IPS-18a (cell line): Measurements from ENCODE around the gene TKT.

Source experiments
- H3K27ac ChIP-seq: one replicate; pipeline ENCODE4 v1.5.1; 2013; ENCODE audit warnings: low read length
- H3K27me3 ChIP-seq: one replicate; pipeline ENCODE4 v1.6.1; 2013; ENCODE audit warnings: mild to moderate bottlenecking, low read length; ENCODE audit not compliant: control insufficient read depth, insufficient read depth
- H3K36me3 ChIP-seq: one replicate; pipeline ENCODE4 v1.6.1; 2013; ENCODE audit warnings: low read depth, low read length; ENCODE audit not compliant: control insufficient read depth
- H3K4me1 ChIP-seq: one replicate; pipeline ENCODE4 v1.6.1; 2013; ENCODE audit warnings: low read depth, low read length; ENCODE audit not compliant: control insufficient read depth
- H3K4me3 ChIP-seq: one replicate; pipeline ENCODE4 v1.5.1; 2013; ENCODE audit warnings: low read length
- H3K9ac ChIP-seq: one replicate; pipeline ENCODE4 v1.6.1; 2013; ENCODE audit warnings: mild to moderate bottlenecking, low read length, moderate library complexity
- H3K9me3 ChIP-seq: one replicate; pipeline ENCODE4 v1.6.1; 2013; ENCODE audit warnings: low read depth, low read length; ENCODE audit not compliant: control insufficient read depth

TKT gene

DNA sequence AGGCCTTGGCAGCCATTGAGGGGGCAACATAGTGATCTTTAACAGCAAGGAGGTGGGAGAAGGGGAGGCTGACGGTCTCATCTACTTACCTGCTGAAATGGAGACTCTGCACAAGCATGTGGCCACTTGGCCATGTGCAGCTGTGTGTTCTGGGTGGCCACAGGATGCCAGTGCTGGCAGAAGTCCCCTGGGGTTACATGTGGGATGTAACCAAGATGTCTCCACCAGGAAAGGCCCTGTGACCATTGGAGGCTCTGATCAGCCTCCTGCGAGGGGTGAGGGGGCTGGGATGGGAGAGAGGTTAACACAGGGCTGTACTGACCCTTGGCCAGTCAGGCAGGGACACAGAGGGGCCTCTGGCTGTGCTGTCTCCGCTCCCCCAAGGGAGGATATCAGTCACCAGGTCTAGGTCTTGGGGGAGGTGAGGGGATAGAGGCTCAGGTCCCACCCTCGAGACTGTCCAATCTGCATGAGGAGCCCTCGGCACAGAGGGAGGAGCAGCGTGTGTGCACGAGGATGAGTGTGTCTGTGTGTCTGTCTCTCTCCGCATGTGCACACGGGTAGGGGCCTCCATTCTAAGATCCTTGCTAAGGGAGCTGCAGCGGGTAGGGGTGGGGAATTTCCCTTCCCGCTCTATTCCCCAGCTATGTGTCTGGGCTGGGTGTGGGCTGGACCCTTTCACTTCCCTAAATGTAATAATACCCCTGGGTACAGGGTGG is 75.4 kb downstream of the TKT start:
- H3K27me3 ChIP-seq: no peaks in the 10 kb centered on the region
- H3K9ac ChIP-seq: no peak overlapping the region
- H3K4me3 ChIP-seq: no peak overlapping the region
- H3K4me1 ChIP-seq: no peaks in the 10 kb centered on the region
- no peak overlapping the region for H3K27ac ChIP-seq
- H3K36me3 ChIP-seq: peaks cover 9% of the 10 kb centered on the region
- H3K9me3 ChIP-seq: no peaks in the 10 kb centered on the region

DNA sequence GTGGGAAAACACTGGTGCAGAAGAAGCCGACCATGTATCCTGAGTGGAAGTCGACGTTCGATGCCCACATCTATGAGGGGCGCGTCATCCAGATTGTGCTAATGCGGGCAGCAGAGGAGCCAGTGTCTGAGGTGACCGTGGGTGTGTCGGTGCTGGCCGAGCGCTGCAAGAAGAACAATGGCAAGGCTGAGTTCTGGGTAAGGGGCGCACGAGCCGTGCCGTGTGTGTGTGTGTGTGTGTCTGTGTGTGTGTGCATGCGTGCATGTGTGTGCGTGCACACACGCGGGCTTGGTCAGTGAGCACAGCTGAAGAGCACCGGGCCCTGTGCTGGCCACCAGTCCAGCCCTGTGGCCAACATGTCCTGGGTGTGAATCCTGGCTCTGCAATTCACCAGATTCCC is 76.2 kb downstream of the TKT start:
- Histone ChIP-seq H3K27me3 (no peaks in the 10 kb centered on the region), H3K36me3 (peaks cover 9% of the 10 kb centered on the region), H3K4me1 (no peaks in the 10 kb centered on the region), H3K9ac (no peak overlapping the region), H3K4me3 (no peak overlapping the region), H3K9me3 (no peaks in the 10 kb centered on the region), H3K27ac (no peak overlapping the region)

DNA sequence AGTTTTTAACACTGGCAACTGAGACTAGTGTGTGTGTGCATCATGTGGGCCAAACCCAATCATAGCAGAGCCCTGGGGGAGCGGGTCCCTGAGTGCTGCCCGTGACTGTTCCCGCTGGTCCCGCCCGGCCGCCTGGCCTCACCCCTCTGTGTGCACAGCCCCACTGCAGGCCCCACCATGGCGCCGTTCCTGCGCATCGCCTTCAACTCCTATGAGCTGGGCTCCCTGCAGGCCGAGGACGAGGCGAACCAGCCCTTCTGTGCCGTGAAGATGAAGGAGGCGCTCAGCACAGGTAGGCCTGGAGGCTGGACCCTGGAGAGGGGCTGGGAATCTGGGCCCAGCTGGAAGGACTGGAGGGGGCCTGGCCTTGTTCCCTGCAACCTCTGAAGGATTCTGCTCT is 77.6 kb downstream of the TKT start:
- Histone ChIP-seq H3K36me3 (peaks cover 9% of the 10 kb centered on the region), H3K9ac (no peak overlapping the region)

DNA sequence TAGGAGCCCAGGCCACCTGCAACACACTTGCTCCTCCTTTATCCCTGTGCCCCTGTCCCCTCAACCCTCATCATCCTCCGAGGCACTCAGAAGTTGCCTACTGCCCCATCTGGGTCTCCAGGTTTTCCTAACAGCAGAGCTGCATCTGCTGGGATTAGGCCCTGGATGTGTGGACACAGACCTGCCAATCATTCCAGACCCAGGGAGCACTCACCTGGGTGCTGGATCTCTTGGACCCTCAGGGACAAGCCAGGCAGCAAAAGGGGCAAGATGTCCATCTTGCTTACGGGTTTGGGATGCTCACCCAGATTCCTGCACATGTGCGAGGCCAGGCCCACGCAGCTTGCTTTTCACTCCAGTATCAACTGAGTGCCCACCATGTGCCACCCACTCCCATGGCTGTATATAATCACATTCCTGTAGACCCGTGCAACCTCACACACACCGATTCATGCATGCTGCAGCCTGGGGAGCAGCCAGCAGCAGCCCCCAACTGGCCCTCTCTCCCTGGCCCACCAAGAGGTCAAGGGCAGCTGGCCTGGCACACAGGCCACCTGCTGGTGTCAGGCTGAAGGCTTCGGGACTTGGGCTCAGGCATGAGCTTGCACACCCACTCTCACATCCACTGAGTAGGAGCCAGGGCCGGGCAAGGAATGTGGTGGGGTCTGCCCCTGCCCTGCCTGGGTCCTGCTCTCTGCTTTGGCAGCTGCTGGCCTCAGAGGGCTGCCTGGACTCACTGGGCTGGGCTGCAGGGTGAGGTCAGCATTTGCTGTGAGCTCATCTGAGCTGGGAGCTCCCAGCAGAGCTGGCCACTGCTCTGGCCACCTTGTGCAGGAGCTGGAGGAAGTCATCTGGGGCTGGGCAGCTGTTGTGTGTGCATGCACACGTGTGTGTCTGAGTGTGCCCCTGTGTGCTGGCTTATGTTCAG is 79.9 kb downstream of the TKT start:
- no peak overlapping the region for H3K27ac ChIP-seq
- no peak overlapping the region for H3K4me3 ChIP-seq
- no peaks in the 10 kb centered on the region for H3K9me3 ChIP-seq
- no peak overlapping the region for H3K9ac ChIP-seq
- peaks cover 21% of the 10 kb centered on the region for H3K4me1 ChIP-seq
- peaks cover 5% of the 10 kb centered on the region for H3K36me3 ChIP-seq
- H3K27me3 ChIP-seq: no peaks in the 10 kb centered on the region

More for the DNA sequence above, 77.6 kb downstream of the TKT start:
- Histone ChIP-seq H3K27ac (no peak overlapping the region), H3K4me1 (no peaks in the 10 kb centered on the region), H3K27me3 (no peaks in the 10 kb centered on the region), H3K4me3 (no peak overlapping the region), H3K9me3 (no peaks in the 10 kb centered on the region)
